ENCODE measurements around the gene KRT37.

DNA sequence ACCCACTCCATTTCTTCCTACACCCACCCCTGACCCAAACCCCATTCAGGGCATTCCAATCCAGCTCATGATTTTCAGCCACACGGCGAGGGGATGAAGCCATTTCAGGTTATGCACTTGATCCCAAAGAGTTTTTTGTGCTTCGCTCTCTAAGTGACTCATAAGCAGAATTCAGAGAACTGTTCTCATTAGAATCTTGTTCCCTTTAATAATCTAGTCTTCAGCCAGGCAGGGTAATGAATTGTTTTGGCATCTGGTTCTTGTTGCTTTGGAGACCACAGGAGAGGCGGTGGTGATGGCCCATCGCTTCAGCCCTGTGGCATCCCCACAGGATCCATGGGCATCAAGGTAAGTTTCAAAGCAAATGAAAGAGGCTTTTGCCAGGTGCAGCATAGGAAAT lies 22.2 kb downstream of the KRT37 start:
- TF ChIP-seq, protein P1, sequence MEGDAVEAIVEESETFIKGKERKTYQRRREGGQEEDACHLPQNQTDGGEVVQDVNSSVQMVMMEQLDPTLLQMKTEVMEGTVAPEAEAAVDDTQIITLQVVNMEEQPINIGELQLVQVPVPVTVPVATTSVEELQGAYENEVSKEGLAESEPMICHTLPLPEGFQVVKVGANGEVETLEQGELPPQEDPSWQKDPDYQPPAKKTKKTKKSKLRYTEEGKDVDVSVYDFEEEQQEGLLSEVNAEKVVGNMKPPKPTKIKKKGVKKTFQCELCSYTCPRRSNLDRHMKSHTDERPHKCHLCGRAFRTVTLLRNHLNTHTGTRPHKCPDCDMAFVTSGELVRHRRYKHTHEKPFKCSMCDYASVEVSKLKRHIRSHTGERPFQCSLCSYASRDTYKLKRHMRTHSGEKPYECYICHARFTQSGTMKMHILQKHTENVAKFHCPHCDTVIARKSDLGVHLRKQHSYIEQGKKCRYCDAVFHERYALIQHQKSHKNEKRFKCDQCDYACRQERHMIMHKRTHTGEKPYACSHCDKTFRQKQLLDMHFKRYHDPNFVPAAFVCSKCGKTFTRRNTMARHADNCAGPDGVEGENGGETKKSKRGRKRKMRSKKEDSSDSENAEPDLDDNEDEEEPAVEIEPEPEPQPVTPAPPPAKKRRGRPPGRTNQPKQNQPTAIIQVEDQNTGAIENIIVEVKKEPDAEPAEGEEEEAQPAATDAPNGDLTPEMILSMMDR (IDR thresholded peaks at IDR 0.05) = no peak
- no peak for TF ChIP-seq POLR2A (IDR thresholded peaks at IDR 0.05)
